Fibroblast of lung (primary cell): ENCODE data around the gene GSC2.

Experiments
- CTCF ChIP-seq, 2 donors: IDR thresholded peaks in 1 of 2; conservative IDR thresholded peaks in 1 of 2; 1 replicate in 1 of 2; 2 replicates in 1 of 2; pipeline ENCODE4 v1.5.1; 2011 to 2012; ENCODE audit warnings: low read length in 2 of 2, control low read depth in 1 of 2, inconsistent platforms in 1 of 2, low read depth in 1 of 2, mild to moderate bottlenecking in 1 of 2
- EZH2 ChIP-seq: IDR thresholded peaks from 2 replicates; pipeline ENCODE4 v1.5.1; 2012; ENCODE audit warnings: low read length, control low read depth, mild to moderate bottlenecking; ENCODE audit errors: missing control alignments

- TF ChIP-seq CTCF (conservative IDR thresholded peaks at IDR 0.05 in 1 of 2, IDR thresholded peaks at IDR 0.05 in 1 of 2; ENCODE audit: low read depth in 1 of 2, low read length in 2 of 2), result no peak
- no peak for TF ChIP-seq EZH2
These were observed 25.0 kb upstream of the GSC2 start for GRCh38 chr22:19175026-19175601.
